Fibroblast of lung (primary cell): Measurements from ENCODE around the gene EFCAB12.

Experiments used
- CTCF ChIP-seq, 2 donors: IDR thresholded peaks in 1 of 2; conservative IDR thresholded peaks in 1 of 2; 1 replicate in 1 of 2; 2 replicates in 1 of 2; pipeline ENCODE4 v1.5.1; 2011 to 2012; ENCODE audit warnings: low read length in 2 of 2, control low read depth in 1 of 2, inconsistent platforms in 1 of 2, low read depth in 1 of 2, mild to moderate bottlenecking in 1 of 2
- EZH2 ChIP-seq: IDR thresholded peaks from 2 replicates; pipeline ENCODE4 v1.5.1; 2012; ENCODE audit warnings: low read length, control low read depth, mild to moderate bottlenecking; ENCODE audit errors: missing control alignments

GRCh38 chr3:129473769-129474152, 45.3 kb upstream of the EFCAB12 start:
- TF ChIP-seq EZH2 (no peak), CTCF (conservative IDR thresholded peaks at IDR 0.05 in 1 of 2, IDR thresholded peaks at IDR 0.05 in 1 of 2; ENCODE audit: low read depth in 1 of 2, low read length in 2 of 2) (no peak)
